Femur (tissue), 1 donor: Measurements from ENCODE around the gene EPC2.

Source experiments
- DNase-seq: peaks from one replicate; pipeline ENCODE4 v3.0.0-alpha.2; 2017

The EPC2 gene

GRCh38 chr2:148814860-148815419 lies 170.4 kb downstream of the EPC2 start:
- DNase-seq: no peak

GRCh38 chr2:148816176-148816575 lies 171.6 kb downstream of the EPC2 start:
- DNase-seq: no peak

- DNase-seq: peak; percentile 35
These were observed 172.7 kb downstream of the EPC2 start for GRCh38 chr2:148817210-148817708.

- no peak for DNase-seq
These were observed 174.6 kb downstream of the EPC2 start for GRCh38 chr2:148819019-148819585.

- DNase-seq: no peak
These were observed 179.6 kb downstream of the EPC2 start for GRCh38 chr2:148824190-148824589.

GRCh38 chr2:148826791-148827190 lies 182.2 kb downstream of the EPC2 start:
- DNase-seq: no peak

- no peak for DNase-seq
These were observed 184.4 kb downstream of the EPC2 start for GRCh38 chr2:148828941-148829340.

GRCh38 chr2:148829618-148830017 lies 185.1 kb downstream of the EPC2 start:
- DNase-seq: no peak

GRCh38 chr2:148832637-148833036 lies 188.1 kb downstream of the EPC2 start:
- no peak for DNase-seq
